GM12878 (cell line): ENCODE data around the gene ADISSP. TPM values are rescaled to one million over a fixed set of nuclear protein-coding genes. Genes with fewer than 3 reads are reported as not detected.

Source experiments
- ATAC-seq: fragments of 200-7000 bp; cut with Tn5 transposase; 3 replicates; pipeline ENCODE4 v1.9.1; 2020; ENCODE audit warnings: mild to moderate bottlenecking, moderate library complexity
- BruUV-seq: library from RNA; stranded (reverse); fragments of 400-500 nt; replicated peaks from 2 replicates; lab custom pipeline; 2021; lab: Mats Ljungman, UMichigan
- CTCF ChIA-PET: fragments of 300-600 bp; sonication (Branson Sonifier 250); formaldehyde crosslinking; extraction: SDS; loops from one replicate; lab custom pipeline; 2021; ENCODE audit warnings: inconsistent platforms; lab: Yijun Ruan, JAX
- POLR2A ChIA-PET: fragments of 350-600 bp; formaldehyde crosslinking; extraction: SDS; loops from one replicate; lab custom pipeline; 2021; ENCODE audit warnings: inconsistent platforms; lab: Charles Lee
- RAD21 ChIA-PET: fragments of 300-600 bp; sonication (Branson Sonifier 250); formaldehyde crosslinking; loops from one replicate; lab custom pipeline; 2023; ENCODE audit warnings: antibody characterized with exemption; ENCODE audit not compliant: unreplicated experiment; lab: Charles Lee
- SMC1A ChIA-PET: fragments of 300-600 bp; sonication (Branson Sonifier 250); formaldehyde crosslinking; loops from one replicate; lab custom pipeline; 2023; ENCODE audit not compliant: unreplicated experiment, uncharacterized antibody; lab: Charles Lee
- DNase-seq: peaks from one replicate; pipeline ENCODE4 v3.0.0-alpha.2; 2011; ENCODE audit warnings: low read depth, low spot score
- FAIRE-seq: peaks from 3 replicates; lab custom pipeline; 2011; peaks lifted over from hg19 to GRCh38; lab: Jason Lieb, UNC
- H2AFZ ChIP-seq: 2 replicates; pipeline ENCODE4 v1.6.0; 2011; ENCODE audit warnings: low read depth, low read length, control low read depth; ENCODE audit not compliant: control insufficient read depth
- H3K27ac ChIP-seq: 2 replicates; pipeline ENCODE4 v1.5.1; 2011; ENCODE audit warnings: control low read depth; ENCODE audit not compliant: control insufficient read depth, insufficient read depth
- H3K27me3 ChIP-seq, 2 experiments: replicated peaks in 1 of 2; 2 replicates each; pipeline versions ENCODE4 v1.6.0 to v1.6.1; 2011; ENCODE audit warnings: low read length in 1 of 2; ENCODE audit not compliant: control insufficient read depth in 2 of 2, insufficient read depth in 2 of 2
- H3K36me3 ChIP-seq, 2 experiments: 2 replicates each; pipeline ENCODE4 v1.5.1; 2011; ENCODE audit warnings: low read length in 1 of 2; ENCODE audit not compliant: control insufficient read depth in 2 of 2, insufficient read depth in 2 of 2
- H3K4me1 ChIP-seq: 2 replicates; pipeline ENCODE4 v1.6.1; 2011; ENCODE audit warnings: mild to moderate bottlenecking, low read length, moderate library complexity, mixed read lengths; ENCODE audit not compliant: control insufficient read depth, insufficient read depth
- H3K4me2 ChIP-seq: 2 replicates; pipeline ENCODE4 v1.6.0; 2011; ENCODE audit warnings: control low read depth; ENCODE audit not compliant: control insufficient read depth, insufficient read depth
- H3K4me3 ChIP-seq: fragments of 200-600 bp; sonication (generic); 2 replicates; pipeline ENCODE4 v1.5.1; 2016
- H3K79me2 ChIP-seq: 2 replicates; pipeline ENCODE4 v1.6.0; 2011; ENCODE audit warnings: low read length; ENCODE audit not compliant: control insufficient read depth, insufficient read depth
- H3K9ac ChIP-seq: 2 replicates; pipeline ENCODE4 v1.8.0; 2011; ENCODE audit warnings: low read length, control low read depth, mixed read lengths; ENCODE audit not compliant: control insufficient read depth, insufficient read depth
- H3K9me3 ChIP-seq: replicated peaks from 3 replicates; pipeline ENCODE4 v1.5.1; 2011; ENCODE audit warnings: mild to moderate bottlenecking, low read length; ENCODE audit not compliant: control insufficient read depth, insufficient read depth
- H4K20me1 ChIP-seq: 2 replicates; pipeline ENCODE4 v1.6.0; 2011; ENCODE audit not compliant: control insufficient read depth, insufficient read depth
- CBX5 ChIP-seq: sonication (generic); IDR thresholded peaks from 2 replicates; pipeline ENCODE4 v1.6.1; 2016; ENCODE audit warnings: low read depth, moderate library complexity, mild to moderate bottlenecking, inconsistent platforms
- HDAC2 ChIP-seq: fragments of 200-600 bp; sonication (generic); IDR thresholded peaks from 2 replicates; pipeline ENCODE4 v1.6.1; 2017
- IRF4 ChIP-seq: IDR thresholded peaks from 2 replicates; pipeline ENCODE4 v1.6.1; 2011; ENCODE audit warnings: low read depth, low read length
- JUND ChIP-seq: IDR thresholded peaks from 2 replicates; pipeline ENCODE4 v1.6.1; 2012; ENCODE audit warnings: low read depth, mild to moderate bottlenecking, low read length, improper control_type of control experiment, moderate library complexity
- KAT2A ChIP-seq: conservative IDR thresholded peaks from 2 replicates; pipeline ENCODE4 v1.6.1; 2011; ENCODE audit warnings: low read depth, low read length; ENCODE audit not compliant: control insufficient read depth
- MEF2A ChIP-seq: IDR thresholded peaks from 2 replicates; pipeline ENCODE4 v1.6.1; 2011; ENCODE audit warnings: low read depth, mild to moderate bottlenecking, low read length, moderate library complexity; ENCODE audit not compliant: insufficient read depth
- PAX8 ChIP-seq: fragments of 450-650 bp; IDR thresholded peaks from 2 replicates; pipeline ENCODE4 v1.6.1; 2017; ENCODE audit warnings: mild to moderate bottlenecking, moderate library complexity
- PML ChIP-seq: IDR thresholded peaks from 2 replicates; pipeline ENCODE4 v1.6.1; 2012; ENCODE audit warnings: low read length, inconsistent platforms
- SP1 ChIP-seq: IDR thresholded peaks from one replicate; pipeline ENCODE4 v1.6.1; 2011; ENCODE audit warnings: low read depth, low read length
- TARDBP ChIP-seq: IDR thresholded peaks from 2 replicates; pipeline ENCODE4 v1.6.1; 2016; ENCODE audit warnings: borderline replicate concordance
- ZNF24 ChIP-seq: fragments of 450-650 bp; IDR thresholded peaks from 2 replicates; pipeline ENCODE4 v1.6.1; 2017; ENCODE audit warnings: antibody characterized with exemption, mild to moderate bottlenecking
- WGBS: methylation state at CpG from one replicate; pipeline ENCODE4 v1.1.6; 2016; ENCODE audit warnings: low lambda C conversion rate; ENCODE audit not compliant: insufficient replicate concordance, insufficient coverage; ENCODE audit errors: missing lambda C conversion rate; 5-methylcytosine and 5-hydroxymethylcytosine counted together
- in situ Hi-C: fragments of 300-500 bp; cut with MboI; formaldehyde crosslinking; loops from 9 replicates; pipeline ENCODE4 v1.14.3; 2018; ENCODE audit warnings: mixed read lengths
- intact Hi-C: fragments of 100-400 bp; cut with micrococcal nuclease; formaldehyde crosslinking; loops from one replicate; pipeline ENCODE4 v1.14.2; 2022; ENCODE audit not compliant: unreplicated experiment
- polyA plus RNA-seq, 11 experiments: library from polyadenylated mRNA; depleted of rRNA in 4 of 11; unstranded in 6 of 11; stranded (reverse) in 5 of 11; fragments of >200 nt; fragmentation: Nextera tagmentation in 4 of 11; fragmentation: Illumina TruSeq in 1 of 11; extraction: Ambion mirVana in 4 of 11; extraction: Trizol in 1 of 11; gene quantifications; 1 replicate in 1 of 11; 2 replicates in 10 of 11; pipeline versions ENCODE4 v1.2.1 to v1.2.3, GENCODE V29; 2011 to 2016; ENCODE audit warnings: inconsistent platforms in 2 of 11, missing spikeins in 2 of 11, low read depth in 1 of 11
- total RNA-seq, 4 experiments: library from RNA; depleted of rRNA in 3 of 4; stranded (reverse); fragments of >200 nt in 3 of 4; fragmentation: Illumina TruSeq in 1 of 4; extraction: Trizol in 1 of 4; gene quantifications; 2 replicates each; pipeline versions ENCODE4 v1.2.1 to v1.2.3, GENCODE V29; 2013 to 2021
- TF ChIP-seq, protein P1 (sequence below): fragments of 450-650 bp; IDR thresholded peaks from 2 replicates; pipeline ENCODE4 v1.6.1; 2017; ENCODE audit warnings: mild to moderate bottlenecking
- TF ChIP-seq, protein P2 (sequence below): fragments of 450-650 bp; IDR thresholded peaks from 2 replicates; pipeline ENCODE4 v1.6.1; 2017; ENCODE audit warnings: mild to moderate bottlenecking, moderate library complexity

ADISSP gene
- total and polyA plus RNA-seq, 10 of the 15 experiments (the other 5 are each of a cell fraction or from before 2014, with no cell fraction given) = 0.80 to 96.3 (median 38.6) TPM

DNA sequence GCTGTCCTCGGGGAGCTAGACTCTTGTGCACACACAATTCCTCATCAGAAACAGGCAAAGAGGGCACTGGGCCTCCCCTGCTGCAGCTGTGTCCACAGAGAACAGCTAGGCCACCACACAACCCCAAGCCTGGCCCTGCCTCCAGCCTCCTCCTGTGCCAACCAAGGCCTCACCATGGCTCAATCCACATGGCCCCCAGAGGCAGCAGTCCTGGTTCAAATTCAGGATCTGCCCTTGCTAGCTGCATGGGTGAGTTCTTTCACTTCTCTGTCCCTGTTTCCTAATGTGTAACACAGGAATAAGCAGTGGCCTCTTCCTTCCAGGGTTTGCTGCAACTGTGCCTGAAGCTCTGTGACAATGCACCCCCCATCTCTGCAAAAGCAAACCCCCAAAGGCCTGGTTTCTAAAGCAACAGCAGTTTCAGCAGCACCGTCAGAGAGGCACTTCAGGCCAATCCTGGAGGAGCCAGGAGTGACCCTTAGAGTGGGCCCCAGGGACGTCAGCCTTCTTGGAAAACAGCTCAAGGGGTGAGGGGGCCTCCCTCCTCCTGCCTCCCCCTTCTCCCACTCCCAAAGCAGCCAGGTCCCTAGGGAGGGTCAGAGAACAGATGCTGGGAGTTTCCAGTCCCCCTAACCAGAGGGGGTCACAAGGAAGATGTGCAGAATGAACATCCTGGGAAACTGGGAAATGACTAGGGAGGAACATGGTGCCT, 2.2 kb downstream of the ADISSP start:
- ChIA-PET POLR2A (interaction anchor here (0.5 to 1.6 kb wide), 3 partner anchors 12 to 103 kb away, joined by 3 to 5 read pairs (median 3); no protein-coding TSS in a partner anchor), CTCF (interaction anchor here (0.7 to 5.7 kb wide), 3 partner anchors 12 to 90 kb away, joined by 3 to 52 read pairs (median 5); no protein-coding TSS in a partner anchor), RAD21 (interaction anchor here (0.5 to 1.4 kb wide), 2 partner anchors 55 to 262 kb away, joined by 3 to 4 read pairs; partner anchors contain the start of gene AP5S1), SMC1A (interaction anchor here (0.7 kb wide), 1 partner anchor 80 kb away, joined by 3 read pairs; no protein-coding TSS in a partner anchor)
- H3K79me2 ChIP-seq = peaks cover 14% of the 10 kb centered on the region
- FAIRE-seq (no peak), DNase-seq (no peak), ATAC-seq (no peak)
- no peak for TF ChIP-seq ZNF24
- no peak for TF ChIP-seq PML
- no peak for TF ChIP-seq SP1
- TF ChIP-seq, protein P1, sequence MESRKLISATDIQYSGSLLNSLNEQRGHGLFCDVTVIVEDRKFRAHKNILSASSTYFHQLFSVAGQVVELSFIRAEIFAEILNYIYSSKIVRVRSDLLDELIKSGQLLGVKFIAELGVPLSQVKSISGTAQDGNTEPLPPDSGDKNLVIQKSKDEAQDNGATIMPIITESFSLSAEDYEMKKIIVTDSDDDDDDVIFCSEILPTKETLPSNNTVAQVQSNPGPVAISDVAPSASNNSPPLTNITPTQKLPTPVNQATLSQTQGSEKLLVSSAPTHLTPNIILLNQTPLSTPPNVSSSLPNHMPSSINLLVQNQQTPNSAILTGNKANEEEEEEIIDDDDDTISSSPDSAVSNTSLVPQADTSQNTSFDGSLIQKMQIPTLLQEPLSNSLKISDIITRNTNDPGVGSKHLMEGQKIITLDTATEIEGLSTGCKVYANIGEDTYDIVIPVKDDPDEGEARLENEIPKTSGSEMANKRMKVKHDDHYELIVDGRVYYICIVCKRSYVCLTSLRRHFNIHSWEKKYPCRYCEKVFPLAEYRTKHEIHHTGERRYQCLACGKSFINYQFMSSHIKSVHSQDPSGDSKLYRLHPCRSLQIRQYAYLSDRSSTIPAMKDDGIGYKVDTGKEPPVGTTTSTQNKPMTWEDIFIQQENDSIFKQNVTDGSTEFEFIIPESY = no peak
- no peak for TF ChIP-seq TARDBP
- no peak for TF ChIP-seq PAX8
- TF ChIP-seq MEF2A = no peak
- no peak for TF ChIP-seq IRF4
- TF ChIP-seq CBX5 = no peak
- no peak for TF ChIP-seq HDAC2
- TF ChIP-seq KAT2A = no peak
- TF ChIP-seq, protein P2, sequence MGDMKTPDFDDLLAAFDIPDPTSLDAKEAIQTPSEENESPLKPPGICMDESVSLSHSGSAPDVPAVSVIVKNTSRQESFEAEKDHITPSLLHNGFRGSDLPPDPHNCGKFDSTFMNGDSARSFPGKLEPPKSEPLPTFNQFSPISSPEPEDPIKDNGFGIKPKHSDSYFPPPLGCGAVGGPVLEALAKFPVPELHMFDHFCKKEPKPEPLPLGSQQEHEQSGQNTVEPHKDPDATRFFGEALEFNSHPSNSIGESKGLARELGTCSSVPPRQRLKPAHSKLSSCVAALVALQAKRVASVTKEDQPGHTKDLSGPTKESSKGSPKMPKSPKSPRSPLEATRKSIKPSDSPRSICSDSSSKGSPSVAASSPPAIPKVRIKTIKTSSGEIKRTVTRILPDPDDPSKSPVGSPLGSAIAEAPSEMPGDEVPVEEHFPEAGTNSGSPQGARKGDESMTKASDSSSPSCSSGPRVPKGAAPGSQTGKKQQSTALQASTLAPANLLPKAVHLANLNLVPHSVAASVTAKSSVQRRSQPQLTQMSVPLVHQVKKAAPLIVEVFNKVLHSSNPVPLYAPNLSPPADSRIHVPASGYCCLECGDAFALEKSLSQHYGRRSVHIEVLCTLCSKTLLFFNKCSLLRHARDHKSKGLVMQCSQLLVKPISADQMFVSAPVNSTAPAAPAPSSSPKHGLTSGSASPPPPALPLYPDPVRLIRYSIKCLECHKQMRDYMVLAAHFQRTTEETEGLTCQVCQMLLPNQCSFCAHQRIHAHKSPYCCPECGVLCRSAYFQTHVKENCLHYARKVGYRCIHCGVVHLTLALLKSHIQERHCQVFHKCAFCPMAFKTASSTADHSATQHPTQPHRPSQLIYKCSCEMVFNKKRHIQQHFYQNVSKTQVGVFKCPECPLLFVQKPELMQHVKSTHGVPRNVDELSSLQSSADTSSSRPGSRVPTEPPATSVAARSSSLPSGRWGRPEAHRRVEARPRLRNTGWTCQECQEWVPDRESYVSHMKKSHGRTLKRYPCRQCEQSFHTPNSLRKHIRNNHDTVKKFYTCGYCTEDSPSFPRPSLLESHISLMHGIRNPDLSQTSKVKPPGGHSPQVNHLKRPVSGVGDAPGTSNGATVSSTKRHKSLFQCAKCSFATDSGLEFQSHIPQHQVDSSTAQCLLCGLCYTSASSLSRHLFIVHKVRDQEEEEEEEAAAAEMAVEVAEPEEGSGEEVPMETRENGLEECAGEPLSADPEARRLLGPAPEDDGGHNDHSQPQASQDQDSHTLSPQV = no peak
- no peak for TF ChIP-seq JUND
- in situ Hi-C loops (no loop called here), intact Hi-C loops (loop anchor here (5.0 kb wide), 2 partner anchors 48 to 88 kb away; no protein-coding TSS in a partner anchor)
- peaks cover 29% of the 10 kb centered on the region for H3K4me1 ChIP-seq
- peak overlapping the region; percentile 37; the same call in 1 of the 2 replicates for H3K9ac ChIP-seq
- peak overlapping the region; percentile 20; the same call in 1 of the 2 replicates for H3K27ac ChIP-seq
- no peaks in the 10 kb centered on the region for H4K20me1 ChIP-seq
- H3K27me3 ChIP-seq = no peaks in the 10 kb centered on the region
- no peak overlapping the region for H3K4me3 ChIP-seq
- WGBS = 55% methylated on average over 3 of the region's 3 CpGs
- BruUV-seq = TSS peak; percentile 52
- H3K36me3 ChIP-seq = no peaks in the 10 kb centered on the region; a peak in 1 of 4 replicates
- no peaks in the 10 kb centered on the region for H3K9me3 ChIP-seq
- H3K4me2 ChIP-seq = peak overlapping the region; percentile 36
- no peak overlapping the region for H2AFZ ChIP-seq
